Panc1 (cell line): ENCODE results near the gene BABAM2.

ENCODE experiments used
- CTCF ChIP-seq: fragments of 450-650 bp; IDR thresholded peaks from 2 replicates; pipeline ENCODE4 v1.5.1; 2017; ENCODE audit warnings: mild to moderate bottlenecking
- POLR2AphosphoS5 ChIP-seq: IDR thresholded peaks from 2 replicates; pipeline ENCODE4 v1.6.1; 2012; ENCODE audit warnings: mild to moderate bottlenecking, low read depth, low read length, moderate library complexity
- REST ChIP-seq, 2 experiments: IDR thresholded peaks; 2 replicates each; pipeline ENCODE4 v1.6.1; 2011 to 2012; ENCODE audit warnings: low read depth in 2 of 2, control low read depth in 1 of 2, low read length in 1 of 2, mild to moderate bottlenecking in 1 of 2, moderate library complexity in 1 of 2; ENCODE audit not compliant: insufficient read depth in 1 of 2
- SIN3A ChIP-seq: IDR thresholded peaks from 2 replicates; pipeline ENCODE4 v1.6.1; 2012; ENCODE audit warnings: low read depth, mild to moderate bottlenecking, low read length, moderate library complexity, borderline replicate concordance; ENCODE audit not compliant: insufficient read depth
- TCF7L2 ChIP-seq: IDR thresholded peaks from 2 replicates; pipeline ENCODE4 v1.6.1; 2011; ENCODE audit warnings: mild to moderate bottlenecking, low read depth, low read length, inconsistent platforms

DNA sequence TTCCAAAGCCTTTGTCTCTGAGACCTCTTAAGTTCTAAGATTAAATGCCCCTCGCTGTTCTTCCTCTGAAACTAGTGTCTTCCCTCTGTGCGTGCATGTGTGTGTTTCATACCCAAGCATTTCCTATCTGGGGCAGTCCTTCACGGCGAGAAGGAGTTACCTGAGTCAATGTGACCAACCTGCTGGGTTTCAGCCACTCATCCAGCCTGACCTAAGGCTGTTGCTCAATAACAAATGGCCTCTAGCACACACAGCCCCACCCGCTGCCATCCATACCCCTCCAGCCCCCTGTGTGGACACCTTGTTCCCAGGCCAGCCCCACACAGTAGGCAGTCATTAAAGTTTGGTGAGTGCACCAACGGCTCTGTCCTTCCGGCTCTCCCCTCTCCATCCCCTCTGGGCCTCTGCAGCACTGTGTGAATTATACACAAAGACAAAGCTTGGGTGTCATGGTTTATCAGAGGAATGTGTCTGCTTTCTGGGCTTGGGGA lies 448.3 kb downstream of the BABAM2 start:
- TF ChIP-seq CTCF (no peak), TCF7L2 (no peak), REST (IDR thresholded peaks at IDR 0.05; ENCODE audit: insufficient read depth in 1 of 2, low read depth in 2 of 2, low read length in 1 of 2) (no peak), POLR2AphosphoS5 (no peak), SIN3A (no peak)
